Measurements from ENCODE around the gene PCDH12.

PCDH12 gene

DNA sequence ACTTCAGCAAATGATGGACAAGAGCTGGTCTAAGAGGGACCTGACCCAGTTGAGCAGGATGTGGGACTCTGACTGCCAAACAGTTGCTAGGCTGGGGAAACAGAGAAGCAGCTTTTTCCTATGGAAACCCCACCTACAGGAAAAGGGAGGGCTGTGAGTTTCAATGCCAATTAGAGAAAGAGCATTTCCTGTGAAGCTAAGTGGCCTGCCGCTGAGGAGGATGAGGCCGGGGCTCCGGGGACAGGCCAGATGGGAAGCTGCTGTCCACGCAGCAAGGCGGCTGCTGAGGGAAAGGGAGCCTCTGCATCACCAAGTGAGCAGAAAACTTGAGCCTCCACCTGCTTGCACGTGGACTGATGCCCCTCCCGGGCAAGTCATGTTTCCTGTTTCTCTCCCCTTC lies at the start of gene PCDH12:
TSS of gene PCDH12 (minus strand) at position 90 of the 400 bp plus-strand sequence. CDS start 351 bp downstream, outside the sequence.
- DNase-seq (ENCODE audit: low read depth) = no peak

DNA sequence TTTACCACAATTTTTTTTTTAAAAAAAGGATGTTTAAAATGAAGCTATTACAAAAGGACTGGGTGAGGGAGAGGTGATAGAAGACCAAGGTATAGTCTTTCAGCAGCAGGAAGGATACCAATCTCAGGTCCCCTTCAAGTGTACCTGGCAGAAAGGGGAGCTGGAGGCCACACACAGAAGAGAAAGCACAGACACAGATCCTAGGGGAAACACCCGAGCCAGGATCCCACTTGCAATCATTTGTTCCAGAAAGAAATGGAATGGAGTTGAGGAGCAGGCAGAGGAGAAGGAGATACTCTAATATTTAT lies 49.2 kb upstream of the PCDH12 start:
- no peak for DNase-seq (ENCODE audit: low read depth)

DNA sequence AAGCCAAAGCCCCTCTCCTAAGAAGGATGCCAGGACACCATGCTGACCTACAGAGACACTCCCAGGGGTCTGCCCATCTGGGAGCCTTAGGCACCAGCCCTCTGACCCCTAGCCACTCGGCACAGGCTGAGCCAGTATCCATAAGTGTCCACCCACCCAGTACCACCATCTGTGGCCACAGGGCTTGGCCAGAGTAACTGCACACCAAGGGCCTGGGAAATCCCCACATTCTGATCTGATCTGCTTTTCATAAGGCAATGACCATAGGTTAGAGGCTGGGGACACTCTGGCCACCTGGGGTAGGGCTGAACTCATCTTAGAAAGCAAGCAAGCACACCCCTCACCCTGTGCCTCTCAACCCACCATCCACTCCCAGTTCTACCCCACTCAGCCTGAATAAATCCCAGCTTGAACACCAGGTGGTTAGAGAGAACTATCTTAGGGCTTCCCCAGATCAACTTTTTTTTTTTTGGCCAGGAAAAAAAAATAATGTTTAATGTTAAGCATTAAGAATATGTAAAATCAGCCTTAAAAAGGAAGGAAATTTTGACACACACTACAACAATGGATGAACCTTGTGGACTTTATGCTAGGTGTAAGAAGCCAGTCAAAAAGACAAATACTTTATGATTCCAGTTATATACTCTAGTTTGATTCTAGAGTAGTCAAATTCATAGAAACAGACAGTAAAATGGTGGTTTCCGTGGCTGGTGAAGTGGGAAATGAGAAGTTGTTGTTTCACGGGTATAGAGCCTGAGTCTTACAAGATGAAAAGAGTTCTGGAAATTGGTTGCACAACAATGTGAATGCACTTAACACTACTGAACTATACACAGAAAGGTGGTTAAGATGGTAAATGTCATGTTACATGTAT lies 48.6 kb upstream of the PCDH12 start:
- no peak for DNase-seq (ENCODE audit: low read depth)

- no peak for DNase-seq (ENCODE audit: low read depth)
Measured at GRCh38 chr5:142003266-142003800, 45.3 kb upstream of the PCDH12 start.

DNA sequence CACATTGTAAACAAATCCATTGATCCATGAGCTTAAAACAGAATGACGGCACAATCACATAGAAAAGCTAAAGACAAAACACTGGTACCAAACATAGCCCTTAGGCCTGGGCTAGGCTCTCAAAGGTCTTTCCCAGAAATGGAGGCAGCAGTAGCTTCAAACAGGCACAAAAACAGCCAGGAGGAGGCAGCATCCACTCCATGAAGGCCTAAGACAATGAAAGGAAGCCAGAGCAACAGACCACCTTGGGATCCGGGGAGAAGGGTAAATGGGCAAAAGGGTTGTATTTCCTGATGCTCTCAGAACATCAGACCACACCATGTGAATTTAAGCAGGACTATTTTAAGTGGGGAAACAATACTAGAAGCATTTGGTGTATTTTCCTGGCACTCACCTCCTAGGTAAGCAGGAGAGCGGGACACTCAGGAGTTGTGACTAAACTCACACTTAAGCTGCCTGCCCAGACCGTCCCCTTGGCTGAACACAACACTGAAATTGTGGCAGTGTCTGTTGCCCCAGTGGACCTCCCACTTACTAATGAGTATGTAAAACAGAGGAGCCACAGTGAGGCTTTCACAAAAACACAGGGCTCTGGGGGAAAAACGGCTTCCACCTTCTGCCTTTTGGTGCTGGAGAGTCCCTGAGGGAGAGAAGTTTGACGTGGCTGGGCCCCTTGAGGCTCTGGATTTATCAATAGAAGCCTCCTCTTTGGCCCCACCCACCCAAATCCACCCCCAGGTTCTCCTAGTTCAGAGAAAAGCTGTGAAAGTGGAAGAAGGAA lies 42.9 kb upstream of the PCDH12 start:
- no peak for DNase-seq (ENCODE audit: low read depth)

DNA sequence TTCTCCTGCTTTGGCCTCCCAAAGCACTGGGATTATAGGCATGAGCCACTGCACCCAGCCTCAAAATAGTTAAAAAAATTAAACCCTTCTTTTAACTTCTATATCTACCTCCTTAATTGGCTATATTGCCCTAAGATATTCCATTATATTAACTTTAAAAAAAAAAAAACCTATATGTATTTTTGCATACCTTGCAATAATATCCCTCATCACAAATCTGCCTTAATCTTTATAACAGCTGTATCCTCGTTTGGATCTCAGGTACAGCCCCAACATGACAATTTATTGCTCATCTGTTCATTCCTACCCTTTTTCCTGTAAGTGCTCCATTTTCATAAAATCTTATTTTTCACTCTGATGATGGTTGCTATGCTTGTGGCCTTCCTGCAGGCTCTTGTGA lies 42.2 kb upstream of the PCDH12 start:
- no peak for DNase-seq (ENCODE audit: low read depth)

DNA sequence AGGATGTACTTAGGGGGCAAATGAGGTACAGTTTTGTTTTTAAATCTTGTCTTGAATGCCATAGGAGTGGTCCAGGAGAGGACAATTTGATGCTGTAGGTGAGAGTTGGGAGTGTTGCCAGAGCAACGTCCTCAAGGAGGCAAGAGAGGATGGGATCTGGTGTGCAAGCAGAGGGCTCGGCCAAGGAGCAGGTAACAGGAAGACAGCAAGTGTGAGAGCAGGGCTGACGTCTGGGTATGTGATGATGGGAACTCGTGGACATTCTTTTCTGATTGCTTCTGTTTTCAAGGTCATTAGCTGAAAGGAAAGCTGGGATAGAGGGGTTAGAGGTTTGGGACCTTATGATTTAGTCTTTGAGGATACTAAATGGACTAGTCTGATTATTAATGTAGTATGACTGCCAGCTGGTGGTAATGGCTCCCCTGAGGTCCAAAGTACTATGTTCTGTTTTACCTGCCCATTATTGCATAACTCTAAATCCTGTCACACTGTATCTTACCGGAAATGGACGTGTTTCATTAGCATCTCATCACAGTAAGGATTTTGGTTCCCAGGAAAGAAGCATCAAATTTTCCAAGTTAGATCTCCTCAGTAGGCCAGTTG lies 39.5 kb upstream of the PCDH12 start:
- DNase-seq (ENCODE audit: low read depth) = no peak

- DNase-seq (ENCODE audit: low read depth) = no peak
Measured at GRCh38 chr5:141995656-141996055, 37.7 kb upstream of the PCDH12 start.

DNA sequence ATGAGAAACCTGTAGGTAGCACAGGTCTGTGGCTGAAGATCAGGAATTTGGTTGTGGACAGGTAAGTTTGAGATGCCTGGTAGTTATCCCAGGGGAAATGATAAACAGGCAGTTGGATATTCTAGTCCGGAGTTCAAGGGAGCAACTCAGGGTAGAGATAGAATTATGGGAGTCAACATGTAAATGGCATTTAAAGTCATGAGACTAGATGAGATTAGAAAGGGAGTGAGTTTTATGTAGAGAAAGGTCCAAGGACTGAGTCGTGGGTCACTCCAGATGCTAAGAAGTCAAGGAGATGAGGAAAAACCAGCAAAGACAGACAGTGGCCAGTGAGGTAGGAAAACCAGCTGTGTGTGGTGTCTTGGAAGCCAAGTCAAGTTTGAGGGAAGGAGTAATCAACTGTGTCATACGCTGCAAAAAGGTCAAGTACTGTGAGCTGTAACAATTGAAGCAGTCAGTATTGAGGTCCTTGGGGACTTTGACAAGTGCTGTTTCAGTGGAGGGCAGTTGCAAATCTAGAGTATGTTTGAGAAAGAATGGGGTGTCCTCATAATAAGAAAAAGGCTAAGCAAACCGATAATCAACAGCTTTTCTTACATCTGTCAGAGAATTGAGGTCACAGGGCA lies 36.6 kb upstream of the PCDH12 start:
- no peak for DNase-seq (ENCODE audit: low read depth)

- peak; percentile 78 for DNase-seq (ENCODE audit: low read depth)
Measured at GRCh38 chr5:141992349-141992963, 34.5 kb upstream of the PCDH12 start.

DNA sequence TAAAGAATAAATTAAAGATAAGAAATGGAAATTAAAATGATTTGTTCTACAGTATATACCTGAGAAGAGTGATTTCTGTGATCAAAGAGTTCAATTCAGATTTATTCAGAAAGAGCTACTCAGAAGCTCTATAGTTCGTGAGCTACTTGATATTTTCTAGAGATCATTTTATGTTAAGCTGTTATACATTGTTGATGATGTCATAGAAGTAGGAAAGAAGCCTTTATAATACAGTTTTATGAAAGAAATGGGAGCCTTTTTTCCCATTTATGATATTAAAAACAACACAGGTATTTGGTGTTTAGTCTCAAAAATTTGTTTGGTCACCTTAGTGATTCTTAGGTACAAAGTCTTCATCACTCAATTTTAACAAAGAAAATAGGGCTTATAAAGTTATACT lies 31.7 kb upstream of the PCDH12 start:
- DNase-seq (ENCODE audit: low read depth) = no peak

DNA sequence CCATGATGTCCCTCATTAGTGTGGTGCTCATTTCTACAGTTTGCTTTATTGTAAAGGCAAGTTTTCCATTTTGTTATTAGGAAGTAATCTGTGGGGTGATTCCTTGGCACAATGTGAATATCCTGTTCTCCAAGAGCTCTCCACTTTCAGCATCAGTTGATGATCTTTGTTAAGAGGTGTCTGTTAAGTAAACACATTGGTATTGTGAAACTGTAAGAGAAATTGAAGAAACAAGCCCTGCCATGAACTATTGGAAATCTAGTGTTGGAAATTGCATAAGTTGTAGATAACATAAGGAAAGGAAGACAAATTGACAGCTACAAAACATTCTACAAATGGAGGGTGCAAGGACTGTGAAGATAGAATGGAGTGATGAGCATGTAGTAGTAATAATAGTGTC lies 28.1 kb upstream of the PCDH12 start:
- DNase-seq (ENCODE audit: low read depth) = no peak

- DNase-seq (ENCODE audit: low read depth) = no peak
Measured at GRCh38 chr5:141982626-141983025, 24.6 kb upstream of the PCDH12 start.

- no peak for DNase-seq (ENCODE audit: low read depth)
Measured at GRCh38 chr5:141978389-141978788, 20.4 kb upstream of the PCDH12 start.

- no peak for DNase-seq (ENCODE audit: low read depth)
Measured at GRCh38 chr5:141976176-141976575, 18.2 kb upstream of the PCDH12 start.

DNA sequence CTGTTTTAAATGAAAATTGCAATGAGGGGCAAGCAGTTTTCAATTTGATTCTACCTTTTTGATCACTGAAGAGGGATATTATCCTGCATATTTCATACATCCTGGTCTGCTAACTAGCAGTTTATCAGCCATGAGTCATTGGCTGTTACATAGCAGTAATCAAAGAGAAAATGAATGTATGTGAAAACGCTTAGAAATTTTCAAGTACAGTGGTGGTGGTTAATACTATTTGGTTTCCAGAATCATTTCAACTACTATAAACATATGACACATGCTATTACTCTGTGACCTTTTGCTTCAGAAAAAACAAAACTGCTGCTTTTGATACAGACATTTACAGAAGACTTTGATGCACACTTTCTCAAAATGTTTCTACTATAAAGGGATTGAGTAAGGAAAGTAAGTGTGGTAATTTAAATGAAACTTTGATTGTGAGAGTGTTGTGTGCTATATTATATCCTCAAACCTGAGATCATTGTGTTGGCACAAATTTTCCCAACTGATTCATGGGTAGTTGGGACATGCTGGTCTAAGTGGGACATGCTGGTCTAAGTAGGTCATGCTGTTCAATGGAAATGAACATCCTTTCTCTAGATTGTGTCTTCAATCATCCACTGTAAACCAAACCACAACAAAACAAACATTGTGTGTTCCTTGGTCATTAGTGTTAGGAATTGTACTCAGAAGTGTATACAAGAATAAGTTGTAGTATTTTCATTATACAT lies 16.0 kb upstream of the PCDH12 start:
- no peak for DNase-seq (ENCODE audit: low read depth)

DNA sequence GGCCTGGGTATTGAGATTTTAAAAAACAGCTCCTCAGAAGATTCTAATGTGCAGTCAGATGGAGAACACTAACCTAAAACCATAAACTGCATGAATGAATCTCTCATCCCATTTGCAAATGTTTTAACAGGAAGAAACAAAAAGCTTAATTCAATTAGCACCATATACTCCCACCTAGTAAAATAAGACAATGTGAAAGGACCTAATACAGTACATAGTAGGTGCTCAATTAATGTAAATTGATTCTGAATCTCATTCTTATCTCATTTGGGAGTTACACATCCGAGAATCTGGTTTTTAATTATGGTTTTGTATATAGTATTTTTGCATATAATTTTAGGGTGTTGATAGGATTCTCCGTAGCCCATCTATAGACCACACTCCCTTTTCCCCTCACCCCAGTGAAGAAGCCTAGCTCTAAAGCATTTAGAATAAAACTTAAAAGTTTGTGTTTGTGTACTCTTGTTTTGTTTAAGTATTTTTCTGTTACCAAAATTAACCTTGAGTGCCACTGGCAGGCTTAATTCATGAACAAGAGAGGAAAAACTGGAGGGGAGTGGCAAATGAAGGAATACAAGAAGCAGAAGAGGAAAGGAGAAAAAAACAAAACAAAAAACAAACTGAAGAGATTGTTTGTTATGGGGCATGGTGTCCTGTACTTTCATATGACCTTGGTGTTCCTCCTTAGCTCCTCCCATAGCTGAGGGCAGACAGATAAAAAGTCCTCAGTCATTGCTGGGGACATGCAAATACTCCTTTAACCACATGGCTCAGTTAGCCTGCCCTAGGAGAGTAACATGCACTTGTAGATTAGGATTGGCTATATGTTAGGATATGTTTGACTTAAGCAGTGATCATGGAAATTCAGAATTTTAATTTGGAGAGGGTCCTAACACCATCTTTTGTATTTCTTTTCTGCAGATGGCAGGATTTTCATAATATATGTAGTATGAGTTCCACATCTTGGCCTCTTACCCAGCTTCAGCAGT lies 12.1 kb upstream of the PCDH12 start:
- no peak for DNase-seq (ENCODE audit: low read depth)

DNA sequence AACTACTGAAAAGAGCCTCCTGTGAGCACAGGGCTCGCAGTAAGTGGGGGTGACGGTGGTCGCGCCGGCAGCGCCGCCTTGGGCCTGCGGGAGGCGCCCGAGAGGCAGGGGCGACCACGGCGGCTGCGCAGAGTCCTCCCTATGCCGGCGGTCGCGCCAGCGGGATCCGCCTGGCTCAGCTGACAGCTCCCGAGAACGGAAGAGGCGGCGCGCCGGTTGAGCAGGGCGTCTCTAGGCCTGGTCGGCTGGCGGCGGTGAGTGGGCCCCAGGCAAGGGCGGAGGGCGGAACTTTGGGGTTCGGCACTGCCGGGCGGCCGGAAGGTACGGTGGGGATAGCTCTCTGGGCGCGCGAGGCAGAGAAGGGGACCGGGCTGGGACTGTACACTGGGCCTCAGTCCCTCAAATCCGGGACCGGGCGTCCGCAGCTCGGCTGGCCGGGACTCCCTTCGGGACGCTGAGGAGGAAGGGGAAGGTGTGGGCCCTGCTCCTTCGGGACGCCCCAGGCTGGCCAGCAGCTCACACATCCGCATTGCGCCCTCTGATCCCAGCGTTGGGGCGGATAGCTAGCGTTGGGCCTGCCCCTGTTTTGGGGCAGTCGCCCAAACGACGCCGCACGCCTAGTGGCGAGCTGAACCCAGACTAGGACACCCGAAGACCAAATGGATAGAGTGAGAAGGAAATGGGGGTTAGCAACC lies 11.1 kb upstream of the PCDH12 start, which contains the start of gene RNF14:
TSS of gene RNF14 (plus strand) at position 192 of the 695 bp plus-strand sequence. CDS start 4,484 bp downstream, outside the sequence.
- DNase-seq (ENCODE audit: low read depth) = peak; percentile 83

DNA sequence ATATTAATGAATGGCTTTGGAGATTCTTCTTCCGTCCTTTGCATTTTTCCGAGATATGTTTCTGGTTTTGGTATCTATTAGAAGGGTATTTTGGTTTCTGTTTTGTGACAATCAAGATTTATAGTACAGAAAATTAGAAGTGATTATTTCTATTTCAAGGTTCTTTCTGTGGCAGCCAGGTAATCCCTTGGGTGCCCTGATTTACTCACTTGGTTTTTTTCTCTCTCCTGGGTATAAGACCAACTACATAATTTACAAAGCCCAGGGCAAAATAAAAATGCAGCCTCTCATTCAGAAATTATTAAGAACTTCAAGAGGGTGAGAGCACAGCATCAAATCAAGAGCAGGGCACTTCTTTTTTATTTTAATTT lies 8.9 kb upstream of the PCDH12 start:
- DNase-seq (ENCODE audit: low read depth) = no peak
